GM13977 (cell line): ENCODE measurements around the gene NPEPPS.
"Not testable (repeated sequence)": the region's sequence is repeated elsewhere in the genome, so short reads cannot be mapped to it uniquely, and the experiment has no call there.

Source experiments
- DNase-seq: peaks from one replicate; pipeline ENCODE4 v3.0.0; 2012; ENCODE audit warnings: low spot score
- in situ Hi-C: fragments of 300-500 bp; cut with MboI; formaldehyde crosslinking; loops from one replicate; pipeline ENCODE4 v1.12.0; 2022; ENCODE audit warnings: low sequenced_read_pairs, low pct_unique_long_range_greater_than_20kb, mixed read lengths, inconsistent platforms; ENCODE audit not compliant: unreplicated experiment
- TF ChIP-seq, protein P1 (sequence below): IDR thresholded peaks from 2 replicates; pipeline ENCODE4 v1.5.1; 2012; ENCODE audit warnings: mild to moderate bottlenecking, control low read depth; ENCODE audit not compliant: insufficient read depth; ENCODE audit errors: extremely low read depth, missing control alignments

NPEPPS gene

GRCh38 chr17:47541676-47542075 is 10.8 kb downstream of the NPEPPS start:
- in situ Hi-C loops, DNase-seq: not testable (repeated sequence)

DNA sequence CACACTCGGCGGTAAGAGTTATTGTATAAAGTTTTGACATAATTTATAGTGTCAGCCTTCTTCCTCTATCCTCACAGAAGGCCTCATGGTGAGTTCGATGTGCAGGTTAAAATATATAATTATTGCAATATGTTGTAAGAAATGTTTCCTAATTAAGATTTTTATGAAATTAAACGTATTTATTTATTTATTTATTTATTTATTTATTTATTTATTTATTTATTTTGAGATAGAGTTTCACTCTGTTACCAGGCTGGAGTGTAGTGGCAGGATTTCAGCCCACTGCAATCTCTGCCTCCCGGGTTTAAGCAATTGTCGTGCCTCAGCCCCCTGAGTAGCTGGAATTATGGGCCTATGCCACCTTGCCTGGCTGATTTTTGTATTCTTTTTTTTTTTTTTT is 13.4 kb downstream of the NPEPPS start:
- in situ Hi-C loops, DNase-seq: not testable (repeated sequence)

DNA sequence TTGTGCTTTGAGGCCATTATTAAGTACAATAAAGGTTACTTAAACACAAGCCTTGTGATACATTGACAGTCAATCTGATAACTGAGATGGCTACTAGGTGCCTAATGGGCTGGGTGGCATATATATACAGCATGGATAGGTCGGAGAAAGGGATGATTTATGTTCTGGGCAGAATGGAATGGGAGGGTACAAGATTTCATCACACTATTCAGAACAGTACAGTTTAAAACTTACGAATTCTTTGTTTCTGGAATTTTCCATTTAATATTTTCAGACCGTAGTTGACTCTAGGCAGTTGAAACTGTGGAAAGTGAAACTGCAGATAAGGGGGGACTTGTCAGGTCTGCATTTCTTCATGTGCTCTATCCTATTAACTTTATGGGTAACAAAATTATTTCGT is 23.8 kb downstream of the NPEPPS start:
- in situ Hi-C loops, DNase-seq: not testable (repeated sequence)

DNA sequence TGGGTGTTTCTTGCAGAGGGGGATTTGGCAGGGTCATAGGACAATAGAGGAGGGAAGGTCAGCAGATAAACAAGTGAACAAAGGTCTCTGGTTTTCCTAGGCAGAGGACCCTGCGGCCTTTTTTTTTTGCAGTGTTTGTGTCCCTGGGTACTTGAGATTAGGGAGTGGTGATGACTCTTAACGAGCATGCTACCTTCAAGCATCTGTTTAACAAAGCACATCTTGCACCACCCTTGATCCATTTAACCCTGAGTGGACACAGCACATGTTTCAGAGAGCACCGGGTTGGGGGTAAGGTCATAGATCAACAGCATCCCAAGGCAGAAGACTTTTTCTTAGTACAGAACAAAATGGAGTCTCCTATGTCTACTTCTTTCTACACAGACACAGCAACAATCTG is 25.2 kb downstream of the NPEPPS start:
- in situ Hi-C loops: not testable (repeated sequence)

GRCh38 chr17:47560517-47561043 is 29.7 kb downstream of the NPEPPS start:
- DNase-seq, in situ Hi-C loops: not testable (repeated sequence)

More for the DNA sequence above, 25.2 kb downstream of the NPEPPS start:
- not testable (repeated sequence) for DNase-seq

- in situ Hi-C loops: not testable (repeated sequence)
These were observed 30.9 kb downstream of the NPEPPS start for GRCh38 chr17:47561698-47562405.

GRCh38 chr17:47562406-47562705 is 31.4 kb downstream of the NPEPPS start:
- in situ Hi-C loops, DNase-seq: not testable (repeated sequence)

More at GRCh38 chr17:47561698-47562405, 30.9 kb downstream of the NPEPPS start:
- not testable (repeated sequence) for DNase-seq

DNA sequence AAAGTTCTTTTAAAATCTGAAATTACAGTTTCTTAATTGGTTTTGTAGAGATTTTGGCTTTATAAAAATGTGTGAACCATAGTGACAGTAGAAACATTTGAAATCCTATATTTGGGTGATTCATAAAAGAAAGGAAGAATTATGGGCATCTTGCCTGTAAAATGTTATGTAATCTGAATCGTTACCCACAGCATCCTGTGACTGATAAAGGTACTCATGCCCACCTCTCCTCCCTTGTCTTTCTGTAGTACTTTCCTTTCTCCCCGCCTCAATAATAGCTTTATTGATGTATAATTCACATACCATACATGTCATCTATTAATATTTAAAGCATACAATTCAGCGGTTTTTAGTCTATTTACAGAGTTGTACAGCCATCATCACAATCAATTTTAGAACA is 36.4 kb downstream of the NPEPPS start:
- in situ Hi-C loops, DNase-seq: not testable (repeated sequence)

DNA sequence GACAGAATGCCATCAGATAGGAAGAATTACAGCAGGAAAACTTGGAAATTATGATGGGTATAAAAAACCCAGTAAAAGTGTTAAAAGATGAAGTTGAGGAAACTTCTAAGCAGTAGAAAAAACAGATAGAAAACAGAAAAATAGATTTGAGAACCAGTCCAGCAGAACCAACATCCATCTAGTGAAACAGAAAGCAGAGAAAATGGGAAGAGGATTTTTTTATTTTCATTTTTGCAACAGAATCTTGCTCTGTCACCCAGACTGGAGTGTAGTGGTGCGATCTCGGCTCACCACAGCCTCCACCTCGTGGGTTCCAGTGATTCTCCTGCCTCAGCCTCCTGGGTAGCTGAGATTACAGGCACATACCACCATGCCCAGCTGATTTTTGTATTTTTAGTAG is 41.7 kb downstream of the NPEPPS start:
- DNase-seq, in situ Hi-C loops: not testable (repeated sequence)

DNA sequence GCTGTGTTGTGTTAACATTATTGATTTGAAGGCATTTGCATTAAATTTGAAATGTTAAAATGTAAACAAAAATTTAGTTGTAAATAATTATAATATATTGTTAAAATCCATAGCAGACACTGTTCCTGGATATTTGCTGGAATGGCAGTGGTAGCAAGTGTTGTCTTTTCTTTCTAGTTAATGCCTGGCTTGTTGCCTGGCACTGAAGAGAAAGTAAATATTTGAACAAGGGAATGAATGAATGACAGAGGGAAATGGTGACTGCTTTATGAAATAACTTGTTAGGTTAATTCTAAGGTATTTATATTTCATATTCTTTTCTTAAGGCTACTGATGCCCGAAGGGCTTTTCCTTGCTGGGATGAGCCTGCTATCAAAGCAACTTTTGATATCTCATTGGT is 51.5 kb downstream of the NPEPPS start:
- DNase-seq, in situ Hi-C loops: not testable (repeated sequence)

- DNase-seq, in situ Hi-C loops: not testable (repeated sequence)
These were observed 55.6 kb downstream of the NPEPPS start for GRCh38 chr17:47586378-47587055.

DNA sequence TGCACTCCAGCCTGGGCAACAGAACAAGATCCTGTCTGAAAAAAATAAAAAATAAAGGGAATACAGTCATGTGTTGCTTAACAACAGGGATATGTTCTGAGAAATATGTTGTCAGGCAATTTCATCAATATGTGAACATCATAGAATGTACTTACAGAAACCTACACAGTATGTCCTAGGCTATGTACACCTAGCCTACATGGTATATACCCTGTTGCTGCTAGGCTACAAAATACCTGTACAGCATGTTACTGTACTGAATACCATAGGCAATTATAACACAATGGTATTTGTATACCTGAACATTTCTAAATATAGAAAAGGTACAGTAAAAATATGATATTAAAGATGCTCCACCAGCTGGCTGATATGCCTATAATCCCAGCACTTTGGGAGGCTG is 62.6 kb downstream of the NPEPPS start:
- in situ Hi-C loops, DNase-seq: not testable (repeated sequence)

GRCh38 chr17:47603830-47604597 is 73.1 kb downstream of the NPEPPS start:
- in situ Hi-C loops: no loop called here
- no peak for DNase-seq
- TF ChIP-seq, protein P1, sequence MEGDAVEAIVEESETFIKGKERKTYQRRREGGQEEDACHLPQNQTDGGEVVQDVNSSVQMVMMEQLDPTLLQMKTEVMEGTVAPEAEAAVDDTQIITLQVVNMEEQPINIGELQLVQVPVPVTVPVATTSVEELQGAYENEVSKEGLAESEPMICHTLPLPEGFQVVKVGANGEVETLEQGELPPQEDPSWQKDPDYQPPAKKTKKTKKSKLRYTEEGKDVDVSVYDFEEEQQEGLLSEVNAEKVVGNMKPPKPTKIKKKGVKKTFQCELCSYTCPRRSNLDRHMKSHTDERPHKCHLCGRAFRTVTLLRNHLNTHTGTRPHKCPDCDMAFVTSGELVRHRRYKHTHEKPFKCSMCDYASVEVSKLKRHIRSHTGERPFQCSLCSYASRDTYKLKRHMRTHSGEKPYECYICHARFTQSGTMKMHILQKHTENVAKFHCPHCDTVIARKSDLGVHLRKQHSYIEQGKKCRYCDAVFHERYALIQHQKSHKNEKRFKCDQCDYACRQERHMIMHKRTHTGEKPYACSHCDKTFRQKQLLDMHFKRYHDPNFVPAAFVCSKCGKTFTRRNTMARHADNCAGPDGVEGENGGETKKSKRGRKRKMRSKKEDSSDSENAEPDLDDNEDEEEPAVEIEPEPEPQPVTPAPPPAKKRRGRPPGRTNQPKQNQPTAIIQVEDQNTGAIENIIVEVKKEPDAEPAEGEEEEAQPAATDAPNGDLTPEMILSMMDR: no peak
